Measurements from ENCODE around the gene COL18A1. TPM values are rescaled to one million over a fixed set of nuclear protein-coding genes. Genes with fewer than 3 reads are reported as not detected.

COL18A1 gene
- total and polyA plus RNA-seq, 4 donors, result 44.9 to 308 (median 232) TPM

- no peak overlapping the region for H3K9ac ChIP-seq (ENCODE audit: low read depth in 1 of 2, low read length in 2 of 2)
- TF ChIP-seq, protein P1, sequence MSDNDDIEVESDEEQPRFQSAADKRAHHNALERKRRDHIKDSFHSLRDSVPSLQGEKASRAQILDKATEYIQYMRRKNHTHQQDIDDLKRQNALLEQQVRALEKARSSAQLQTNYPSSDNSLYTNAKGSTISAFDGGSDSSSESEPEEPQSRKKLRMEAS (IDR thresholded peaks at IDR 0.05), result no peak
- TF ChIP-seq YY1 (IDR thresholded peaks at IDR 0.05) (no peak), SP1 (IDR thresholded peaks at IDR 0.05) (no peak), FOXA1 (IDR thresholded peaks at IDR 0.05) (no peak), GABPA (IDR thresholded peaks at IDR 0.05 in 1 of 2, conservative IDR thresholded peaks at IDR 0.05 in 1 of 2) (no peak), HNF4G (IDR thresholded peaks at IDR 0.05) (no peak), FOXA2 (IDR thresholded peaks at IDR 0.05) (no peak), REST (IDR thresholded peaks at IDR 0.05) (no peak), EGR1 (IDR thresholded peaks at IDR 0.05; ENCODE audit: low read depth in 2 of 2) (no peak), HNF4A (conservative IDR thresholded peaks at IDR 0.05) (no peak), RAD21 (IDR thresholded peaks at IDR 0.05) (no peak), JUND (IDR thresholded peaks at IDR 0.05) (no peak), ATF3 (IDR thresholded peaks at IDR 0.05) (no peak), NR2F2 (IDR thresholded peaks at IDR 0.05) (no peak), RXRA (IDR thresholded peaks at IDR 0.05) (no peak), TAF1 (conservative IDR thresholded peaks at IDR 0.05) (no peak)
- TF ChIP-seq, protein P2, sequence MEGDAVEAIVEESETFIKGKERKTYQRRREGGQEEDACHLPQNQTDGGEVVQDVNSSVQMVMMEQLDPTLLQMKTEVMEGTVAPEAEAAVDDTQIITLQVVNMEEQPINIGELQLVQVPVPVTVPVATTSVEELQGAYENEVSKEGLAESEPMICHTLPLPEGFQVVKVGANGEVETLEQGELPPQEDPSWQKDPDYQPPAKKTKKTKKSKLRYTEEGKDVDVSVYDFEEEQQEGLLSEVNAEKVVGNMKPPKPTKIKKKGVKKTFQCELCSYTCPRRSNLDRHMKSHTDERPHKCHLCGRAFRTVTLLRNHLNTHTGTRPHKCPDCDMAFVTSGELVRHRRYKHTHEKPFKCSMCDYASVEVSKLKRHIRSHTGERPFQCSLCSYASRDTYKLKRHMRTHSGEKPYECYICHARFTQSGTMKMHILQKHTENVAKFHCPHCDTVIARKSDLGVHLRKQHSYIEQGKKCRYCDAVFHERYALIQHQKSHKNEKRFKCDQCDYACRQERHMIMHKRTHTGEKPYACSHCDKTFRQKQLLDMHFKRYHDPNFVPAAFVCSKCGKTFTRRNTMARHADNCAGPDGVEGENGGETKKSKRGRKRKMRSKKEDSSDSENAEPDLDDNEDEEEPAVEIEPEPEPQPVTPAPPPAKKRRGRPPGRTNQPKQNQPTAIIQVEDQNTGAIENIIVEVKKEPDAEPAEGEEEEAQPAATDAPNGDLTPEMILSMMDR (IDR thresholded peaks at IDR 0.05; ENCODE audit: low read depth, low read length, missing input control), result no peak
- TF ChIP-seq, protein P3, sequence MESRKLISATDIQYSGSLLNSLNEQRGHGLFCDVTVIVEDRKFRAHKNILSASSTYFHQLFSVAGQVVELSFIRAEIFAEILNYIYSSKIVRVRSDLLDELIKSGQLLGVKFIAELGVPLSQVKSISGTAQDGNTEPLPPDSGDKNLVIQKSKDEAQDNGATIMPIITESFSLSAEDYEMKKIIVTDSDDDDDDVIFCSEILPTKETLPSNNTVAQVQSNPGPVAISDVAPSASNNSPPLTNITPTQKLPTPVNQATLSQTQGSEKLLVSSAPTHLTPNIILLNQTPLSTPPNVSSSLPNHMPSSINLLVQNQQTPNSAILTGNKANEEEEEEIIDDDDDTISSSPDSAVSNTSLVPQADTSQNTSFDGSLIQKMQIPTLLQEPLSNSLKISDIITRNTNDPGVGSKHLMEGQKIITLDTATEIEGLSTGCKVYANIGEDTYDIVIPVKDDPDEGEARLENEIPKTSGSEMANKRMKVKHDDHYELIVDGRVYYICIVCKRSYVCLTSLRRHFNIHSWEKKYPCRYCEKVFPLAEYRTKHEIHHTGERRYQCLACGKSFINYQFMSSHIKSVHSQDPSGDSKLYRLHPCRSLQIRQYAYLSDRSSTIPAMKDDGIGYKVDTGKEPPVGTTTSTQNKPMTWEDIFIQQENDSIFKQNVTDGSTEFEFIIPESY (IDR thresholded peaks at IDR 0.05), result no peak
- H3K36me3 ChIP-seq (ENCODE audit: control insufficient read depth in 4 of 4, insufficient read depth in 3 of 4, low read depth in 1 of 4, low read length in 3 of 4), result no peaks in the 10 kb centered on the region
- 85% methylated on average over 11 of the region's 11 CpGs for WGBS
- H3K4me1 ChIP-seq (ENCODE audit: control insufficient read depth in 4 of 4, insufficient read depth in 4 of 4, low read length in 3 of 4), result peaks cover 3 to 21% (median 8%) of the 10 kb centered on the region in 4 donors
- H3K27me3 ChIP-seq (ENCODE audit: control insufficient read depth in 4 of 4, insufficient read depth in 4 of 4, low read length in 3 of 4), result no peaks in the 10 kb centered on the region
- DNase-seq (ENCODE audit: low spot score), result no peak
- no peak overlapping the region for H3K27ac ChIP-seq (ENCODE audit: low read depth in 1 of 2, low read length in 2 of 2)
- H3K4me3 ChIP-seq (ENCODE audit: low read depth in 1 of 3, low read length in 3 of 3), result no peak overlapping the region
- no peaks in the 10 kb centered on the region for H3K9me3 ChIP-seq (ENCODE audit: control insufficient read depth in 4 of 4, low read length in 3 of 4)
These were observed 138.4 kb downstream of the COL18A1 start for GRCh38 chr21:45543371-45543709.

Measured in liver (tissue), 9 donors.